Sigmoid colon (tissue), 7 donors: ENCODE results near the gene USP15. TPM values are rescaled to one million over a fixed set of nuclear protein-coding genes. Genes with fewer than 3 reads are reported as not detected.

Experiments
- DNase-seq: peaks from one replicate; pipeline ENCODE4 v3.0.0-alpha.2; 2019
- H3K27ac ChIP-seq, 4 donors: fragments of 200-600 bp; sonication (generic); one replicate each; pipeline ENCODE4 v1.5.1; 2016 to 2019; ENCODE audit warnings: mild to moderate bottlenecking in 1 of 4
- H3K27me3 ChIP-seq, 3 donors: fragments of 200-600 bp; sonication (generic); one replicate each; pipeline ENCODE4 v1.5.1; 2019; ENCODE audit warnings: mild to moderate bottlenecking in 1 of 3
- H3K36me3 ChIP-seq, 4 donors: fragments of 200-600 bp; sonication (generic); one replicate each; pipeline ENCODE4 v1.5.1; 2016 to 2019
- H3K4me1 ChIP-seq, 4 donors: fragments of 200-600 bp; sonication (generic); one replicate each; pipeline ENCODE4 v1.5.1; 2017 to 2019
- H3K4me3 ChIP-seq, 4 donors: fragments of 200-600 bp; sonication (generic); one replicate each; pipeline ENCODE4 v1.5.1; 2017 to 2019; ENCODE audit warnings: mild to moderate bottlenecking in 2 of 4, moderate library complexity in 1 of 4
- H3K9me3 ChIP-seq, 4 donors: fragments of 200-600 bp in 3 of 4; sonication (generic) in 3 of 4; one replicate each; pipeline versions ENCODE4 v1.5.1 to v1.6.1; 2013 to 2019
- CTCF ChIP-seq, 4 experiments: fragments of 450-650 bp in 3 of 4; fragments of 200-600 bp in 1 of 4; IDR thresholded peaks; one replicate each; pipeline ENCODE4 v1.5.1; 2016 to 2019; ENCODE audit warnings: antibody characterized with exemption in 4 of 4, mild to moderate bottlenecking in 3 of 4, moderate library complexity in 2 of 4
- EP300 ChIP-seq, 4 donors: sonication (generic); formaldehyde crosslinking; IDR thresholded peaks; one replicate each; pipeline ENCODE4 v1.6.1; 2017; ENCODE audit warnings: antibody characterized with exemption in 4 of 4
- POLR2A ChIP-seq, 2 donors: fragments of 450-650 bp; IDR thresholded peaks; one replicate each; pipeline ENCODE4 v1.6.1; 2016; ENCODE audit warnings: antibody characterized with exemption in 2 of 2, mild to moderate bottlenecking in 2 of 2, moderate library complexity in 2 of 2
- POLR2AphosphoS5 ChIP-seq, 4 donors: sonication (generic); formaldehyde crosslinking; IDR thresholded peaks; one replicate each; pipeline ENCODE4 v1.6.1; 2017; ENCODE audit warnings: antibody characterized with exemption in 4 of 4
- WGBS, 2 donors: extraction: QIAGEN DNeasy Blood & Tissue Kit; methylation state at CpG; one replicate each; pipeline ENCODE4 v1.1.7; 2013; 5-methylcytosine and 5-hydroxymethylcytosine counted together
- intact Hi-C: fragments of 100-400 bp; cut with DNase I; formaldehyde crosslinking; loops from one replicate; pipeline ENCODE4 v1.15.1; 2023
- polyA plus RNA-seq, 3 donors: library from polyadenylated mRNA; stranded (reverse); fragments of 200-250 nt; gene quantifications; one replicate each; pipeline ENCODE4 v1.2.3, GENCODE V29; 2013
- total RNA-seq, 4 donors: library from RNA; depleted of rRNA; stranded (reverse); fragments of >200 nt; gene quantifications; one replicate each; pipeline ENCODE4 v1.1.0, GENCODE V29; 2016
- donor health status: healthy with polysubstance abuse.
- donor health status: Bipolar disorder and iron deficiency.
- donor health status: healthy.

Gene USP15
- total and polyA plus RNA-seq, 7 donors = 22.2 to 78.4 (median 63.7) TPM

- Histone ChIP-seq H3K9me3 (no peaks in the 10 kb centered on the region), H3K4me3 (no peak overlapping the region), H3K36me3 (no peaks in the 10 kb centered on the region), H3K27me3 (no peaks in the 10 kb centered on the region), H3K4me1 (peaks cover 0 to 62% (median 27%) of the 10 kb centered on the region in 4 donors), H3K27ac (no peak overlapping the region)
- 78 to 80% methylated on average over 2 of the region's 2 CpGs for WGBS, 2 donors
- no peak for TF ChIP-seq POLR2AphosphoS5 (IDR thresholded peaks at IDR 0.05)
- no peak for DNase-seq
- intact Hi-C loops = no loop called here
These were observed 22.0 kb downstream of the USP15 start for GRCh38 chr12:62282057-62282774.

DNA sequence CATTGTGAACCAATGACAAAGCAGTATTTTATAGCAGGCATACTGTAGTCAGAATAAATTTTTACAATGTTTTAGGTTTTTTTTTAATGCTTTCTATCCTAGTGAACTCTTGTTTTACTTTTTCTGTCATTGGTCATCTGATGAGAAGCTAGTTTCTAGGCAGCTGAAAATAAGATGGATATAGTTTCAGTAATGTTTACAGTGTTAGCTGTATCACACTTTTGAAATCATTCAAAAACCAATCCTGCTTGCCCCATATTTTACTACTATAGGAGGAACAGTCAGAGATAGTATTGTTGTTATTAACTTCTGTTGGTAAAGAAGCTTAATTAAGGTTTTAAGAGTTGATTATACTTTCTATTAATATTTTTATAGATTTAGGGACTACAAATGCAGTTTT is 24.5 kb downstream of the USP15 start:
- Histone ChIP-seq H3K36me3 (no peaks in the 10 kb centered on the region), H3K9me3 (no peaks in the 10 kb centered on the region), H3K27me3 (no peaks in the 10 kb centered on the region), H3K27ac (no peak overlapping the region), H3K4me3 (no peak overlapping the region), H3K4me1 (peaks cover 0 to 51% (median 26%) of the 10 kb centered on the region in 4 donors)
- DNase-seq = no peak
- no peak for TF ChIP-seq EP300 (IDR thresholded peaks at IDR 0.05)
- TF ChIP-seq POLR2A (IDR thresholded peaks at IDR 0.05) = no peak
- no peak for TF ChIP-seq POLR2AphosphoS5 (IDR thresholded peaks at IDR 0.05)
- TF ChIP-seq CTCF (IDR thresholded peaks at IDR 0.05) = no peak
- intact Hi-C loops = no loop called here

GRCh38 chr12:62285284-62285683 is 25.1 kb downstream of the USP15 start:
- no peaks in the 10 kb centered on the region for H3K27me3 ChIP-seq
- TF ChIP-seq EP300 (IDR thresholded peaks at IDR 0.05) (no peak), POLR2AphosphoS5 (IDR thresholded peaks at IDR 0.05) (no peak)
- H3K36me3 ChIP-seq = no peaks in the 10 kb centered on the region
- intact Hi-C loops = no loop called here
- H3K4me1 ChIP-seq = peaks cover 0 to 49% (median 26%) of the 10 kb centered on the region in 4 donors
- no peaks in the 10 kb centered on the region for H3K9me3 ChIP-seq
- H3K4me3 ChIP-seq = no peak overlapping the region
- WGBS, 2 donors = 96 to 100% methylated on average over 1 of the region's 1 CpG
- DNase-seq = no peak
- H3K27ac ChIP-seq = no peak overlapping the region

GRCh38 chr12:62288328-62288727 is 28.1 kb downstream of the USP15 start:
- whole genome bisulfite sequencing, 2 donors = 86 to 93% methylated on average over 5 of the region's 5 CpGs
- H3K27ac ChIP-seq = no peak overlapping the region
- H3K4me1 ChIP-seq = peaks cover 0 to 41% (median 25%) of the 10 kb centered on the region in 4 donors
- TF ChIP-seq POLR2A (IDR thresholded peaks at IDR 0.05) (no peak), EP300 (IDR thresholded peaks at IDR 0.05) (no peak), CTCF (IDR thresholded peaks at IDR 0.05) (no peak), POLR2AphosphoS5 (IDR thresholded peaks at IDR 0.05) (no peak)
- DNase-seq = no peak
- H3K9me3 ChIP-seq = no peaks in the 10 kb centered on the region
- no peak overlapping the region for H3K4me3 ChIP-seq
- H3K27me3 ChIP-seq = no peaks in the 10 kb centered on the region
- no peaks in the 10 kb centered on the region for H3K36me3 ChIP-seq
- intact Hi-C loops = no loop called here

DNA sequence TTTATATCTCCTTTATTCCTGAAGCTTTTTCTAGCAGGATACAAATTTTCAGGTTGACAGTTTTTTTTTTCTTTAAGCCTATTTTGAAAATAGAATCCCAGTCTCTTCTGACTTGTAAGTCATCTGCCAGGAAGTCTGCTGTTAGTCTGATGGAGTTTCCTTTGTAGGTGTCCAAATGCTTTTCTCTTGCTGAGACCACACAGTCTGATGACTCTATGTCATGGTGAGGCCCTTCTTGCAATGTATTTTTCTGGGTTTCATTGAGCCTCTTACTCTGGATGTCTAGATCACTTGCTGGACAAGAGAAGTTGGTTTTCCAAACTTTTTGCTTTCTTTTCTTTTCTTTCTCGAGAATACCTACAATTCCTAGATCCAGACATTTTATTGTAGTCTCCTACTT is 30.6 kb downstream of the USP15 start:
- WGBS, 2 donors = 97 to 98% methylated on average over 1 of the region's 1 CpG
- Histone ChIP-seq H3K27me3 (no peaks in the 10 kb centered on the region), H3K4me1 (peaks cover 0 to 28% (median 16%) of the 10 kb centered on the region in 4 donors), H3K36me3 (peaks cover 0 to 12% (median 5%) of the 10 kb centered on the region in 4 donors), H3K27ac (no peak overlapping the region), H3K9me3 (no peaks in the 10 kb centered on the region), H3K4me3 (no peak overlapping the region)
- intact Hi-C loops = no loop called here
- no peak for TF ChIP-seq POLR2AphosphoS5 (IDR thresholded peaks at IDR 0.05)
- no peak for TF ChIP-seq EP300 (IDR thresholded peaks at IDR 0.05)
- no peak for TF ChIP-seq CTCF (IDR thresholded peaks at IDR 0.05)
- DNase-seq = no peak
